Measurements from ENCODE around the gene GGTA1. TPM values are rescaled to one million over a fixed set of nuclear protein-coding genes. Genes with fewer than 3 reads are reported as not detected.

The GGTA1 gene
- polyA plus RNA-seq, 1 donor (not counting 4 experiments of a cell fraction or from before 2014, with no cell fraction given) = not detected

DNA sequence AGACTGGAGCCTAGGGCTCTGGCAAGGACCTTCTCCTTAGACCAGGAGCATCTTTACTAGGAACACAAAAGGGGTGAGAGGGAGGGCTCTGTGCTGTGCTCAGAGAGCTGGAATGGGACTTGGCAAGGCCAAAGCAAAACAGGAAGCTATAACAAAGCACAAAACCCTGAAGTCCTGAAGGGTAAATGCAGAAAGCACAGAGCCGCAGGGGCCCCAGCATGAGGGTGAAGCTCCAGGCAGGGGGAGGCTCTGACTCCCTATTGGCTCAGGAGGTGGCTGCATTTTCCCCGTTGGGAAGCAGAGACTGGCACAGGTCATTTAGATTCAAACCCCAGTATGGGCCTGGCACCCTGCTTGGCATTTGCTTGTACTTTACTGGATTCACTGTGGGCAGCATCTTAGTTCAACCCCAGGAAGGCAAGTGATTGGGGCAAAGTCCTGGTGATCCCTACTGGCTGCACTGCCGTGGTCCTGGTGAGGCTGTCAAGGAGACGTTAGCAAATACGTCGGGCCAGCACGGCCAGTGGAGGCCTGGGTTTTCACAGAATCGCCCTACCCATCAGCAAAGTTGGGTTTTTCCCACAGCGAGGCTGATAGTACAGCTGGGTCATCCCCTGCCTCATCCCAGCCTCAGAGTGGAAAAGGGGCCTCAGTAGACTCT is 46.3 kb downstream of the GGTA1 start:
- Histone ChIP-seq H3K4me1 (ENCODE audit: control insufficient read depth, extremely low read depth, insufficient read depth, low read length) (no peaks in the 10 kb centered on the region), H3K9me1 (ENCODE audit: control insufficient read depth, extremely low read depth, insufficient read depth, low read length) (no peaks in the 10 kb centered on the region), H3K79me2 (ENCODE audit: control insufficient read depth, insufficient read depth, low read length) (no peaks in the 10 kb centered on the region), H3K27ac (ENCODE audit: control insufficient read depth, insufficient read depth, low read length) (no peak overlapping the region), H3K36me3 (ENCODE audit: control insufficient read depth in 2 of 2, extremely low read depth in 1 of 2, insufficient read depth in 2 of 2, low read length in 2 of 2) (no peaks in the 10 kb centered on the region), H3K4me3 (ENCODE audit: control insufficient read depth in 2 of 3, extremely low read depth in 1 of 3, insufficient read depth in 2 of 3, low read depth in 1 of 3, low read length in 3 of 3) (no peak overlapping the region), H3K9ac (ENCODE audit: control insufficient read depth, extremely low read depth, insufficient read depth, low read length) (no peak overlapping the region), H3K4me2 (ENCODE audit: control insufficient read depth, extremely low read depth, insufficient read depth, low read depth, low read length) (no peak overlapping the region), H2AFZ (ENCODE audit: control insufficient read depth, low read length) (no peak overlapping the region), H3K9me3 (ENCODE audit: control insufficient read depth, low read depth, low read length) (no peaks in the 10 kb centered on the region), H3K27me3 (ENCODE audit: control insufficient read depth, extremely low read depth, insufficient read depth, low read length) (peaks cover 32% of the 10 kb centered on the region), H4K20me1 (ENCODE audit: control insufficient read depth, extremely low read depth, insufficient read depth, low read length) (peaks cover 3% of the 10 kb centered on the region)
- DNase-seq (ENCODE audit: low read depth, low spot score) (no peak), FAIRE-seq (no peak)
- dilution Hi-C loops (cut with MboI; ENCODE audit: extremely low pct_ligation_motif_present, low sequenced_read_pairs) = no loop called here
- TF ChIP-seq, protein P1, sequence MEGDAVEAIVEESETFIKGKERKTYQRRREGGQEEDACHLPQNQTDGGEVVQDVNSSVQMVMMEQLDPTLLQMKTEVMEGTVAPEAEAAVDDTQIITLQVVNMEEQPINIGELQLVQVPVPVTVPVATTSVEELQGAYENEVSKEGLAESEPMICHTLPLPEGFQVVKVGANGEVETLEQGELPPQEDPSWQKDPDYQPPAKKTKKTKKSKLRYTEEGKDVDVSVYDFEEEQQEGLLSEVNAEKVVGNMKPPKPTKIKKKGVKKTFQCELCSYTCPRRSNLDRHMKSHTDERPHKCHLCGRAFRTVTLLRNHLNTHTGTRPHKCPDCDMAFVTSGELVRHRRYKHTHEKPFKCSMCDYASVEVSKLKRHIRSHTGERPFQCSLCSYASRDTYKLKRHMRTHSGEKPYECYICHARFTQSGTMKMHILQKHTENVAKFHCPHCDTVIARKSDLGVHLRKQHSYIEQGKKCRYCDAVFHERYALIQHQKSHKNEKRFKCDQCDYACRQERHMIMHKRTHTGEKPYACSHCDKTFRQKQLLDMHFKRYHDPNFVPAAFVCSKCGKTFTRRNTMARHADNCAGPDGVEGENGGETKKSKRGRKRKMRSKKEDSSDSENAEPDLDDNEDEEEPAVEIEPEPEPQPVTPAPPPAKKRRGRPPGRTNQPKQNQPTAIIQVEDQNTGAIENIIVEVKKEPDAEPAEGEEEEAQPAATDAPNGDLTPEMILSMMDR (optimal IDR thresholded peaks at IDR 0.05 in 1 of 3, IDR thresholded peaks at IDR 0.05 in 1 of 3, conservative IDR thresholded peaks at IDR 0.05 in 1 of 3; ENCODE audit: extremely low read depth in 1 of 3, insufficient read depth in 2 of 3, low read length in 3 of 3) = no peak
- no peak for TF ChIP-seq EZH2 (IDR thresholded peaks at IDR 0.05; ENCODE audit: low read length)

DNA sequence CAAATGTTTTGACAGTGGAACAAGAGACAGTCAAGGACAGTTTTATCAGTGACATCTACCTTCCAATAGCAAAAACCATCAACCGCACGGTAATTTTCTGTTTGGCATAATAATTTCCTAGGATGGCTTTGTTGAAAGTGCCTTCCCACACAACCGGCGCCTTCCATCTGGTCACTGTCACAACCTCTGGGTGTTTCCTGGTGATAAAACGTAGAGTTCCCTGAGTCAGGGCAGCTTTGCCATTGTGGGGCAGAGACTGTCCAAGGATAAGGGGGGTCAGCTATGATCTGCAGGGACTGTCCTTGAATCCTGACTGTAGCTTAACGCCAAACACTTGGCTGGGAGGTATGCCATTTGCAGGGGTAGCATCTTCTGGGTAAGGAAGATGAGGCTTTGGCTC is 47.6 kb downstream of the GGTA1 start:
- Histone ChIP-seq H3K4me3 (ENCODE audit: control insufficient read depth in 2 of 3, extremely low read depth in 1 of 3, insufficient read depth in 2 of 3, low read depth in 1 of 3, low read length in 3 of 3) (no peak overlapping the region), H3K79me2 (ENCODE audit: control insufficient read depth, insufficient read depth, low read length) (no peaks in the 10 kb centered on the region), H4K20me1 (ENCODE audit: control insufficient read depth, extremely low read depth, insufficient read depth, low read length) (peaks cover 3% of the 10 kb centered on the region), H3K27me3 (ENCODE audit: control insufficient read depth, extremely low read depth, insufficient read depth, low read length) (peaks cover 41% of the 10 kb centered on the region), H3K4me2 (ENCODE audit: control insufficient read depth, extremely low read depth, insufficient read depth, low read depth, low read length) (no peak overlapping the region), H3K4me1 (ENCODE audit: control insufficient read depth, extremely low read depth, insufficient read depth, low read length) (peaks cover 4% of the 10 kb centered on the region), H3K27ac (ENCODE audit: control insufficient read depth, insufficient read depth, low read length) (no peak overlapping the region), H3K9me3 (ENCODE audit: control insufficient read depth, low read depth, low read length) (no peaks in the 10 kb centered on the region), H3K9ac (ENCODE audit: control insufficient read depth, extremely low read depth, insufficient read depth, low read length) (no peak overlapping the region), H2AFZ (ENCODE audit: control insufficient read depth, low read length) (no peak overlapping the region), H3K36me3 (ENCODE audit: control insufficient read depth in 2 of 2, extremely low read depth in 1 of 2, insufficient read depth in 2 of 2, low read length in 2 of 2) (no peaks in the 10 kb centered on the region), H3K9me1 (ENCODE audit: control insufficient read depth, extremely low read depth, insufficient read depth, low read length) (no peaks in the 10 kb centered on the region)
- TF ChIP-seq, protein P1 (optimal IDR thresholded peaks at IDR 0.05 in 1 of 3, IDR thresholded peaks at IDR 0.05 in 1 of 3, conservative IDR thresholded peaks at IDR 0.05 in 1 of 3; ENCODE audit: extremely low read depth in 1 of 3, insufficient read depth in 2 of 3, low read length in 3 of 3) = no peak
- no peak for TF ChIP-seq EZH2 (IDR thresholded peaks at IDR 0.05; ENCODE audit: low read length)
- DNase-seq (ENCODE audit: low read depth, low spot score) (no peak), FAIRE-seq (no peak)
- dilution Hi-C loops (cut with MboI; ENCODE audit: extremely low pct_ligation_motif_present, low sequenced_read_pairs) = no loop called here
